GM13977 (cell line): ENCODE measurements around the gene FAM13B.

Experiments used
- DNase-seq: peaks from one replicate; pipeline ENCODE4 v3.0.0; 2012; ENCODE audit warnings: low spot score
- in situ Hi-C: fragments of 300-500 bp; cut with MboI; formaldehyde crosslinking; loops from one replicate; pipeline ENCODE4 v1.12.0; 2022; ENCODE audit warnings: low sequenced_read_pairs, low pct_unique_long_range_greater_than_20kb, mixed read lengths, inconsistent platforms; ENCODE audit not compliant: unreplicated experiment
- TF ChIP-seq, protein P1 (sequence below): IDR thresholded peaks from 2 replicates; pipeline ENCODE4 v1.5.1; 2012; ENCODE audit warnings: mild to moderate bottlenecking, control low read depth; ENCODE audit not compliant: insufficient read depth; ENCODE audit errors: extremely low read depth, missing control alignments

The FAM13B gene

DNA sequence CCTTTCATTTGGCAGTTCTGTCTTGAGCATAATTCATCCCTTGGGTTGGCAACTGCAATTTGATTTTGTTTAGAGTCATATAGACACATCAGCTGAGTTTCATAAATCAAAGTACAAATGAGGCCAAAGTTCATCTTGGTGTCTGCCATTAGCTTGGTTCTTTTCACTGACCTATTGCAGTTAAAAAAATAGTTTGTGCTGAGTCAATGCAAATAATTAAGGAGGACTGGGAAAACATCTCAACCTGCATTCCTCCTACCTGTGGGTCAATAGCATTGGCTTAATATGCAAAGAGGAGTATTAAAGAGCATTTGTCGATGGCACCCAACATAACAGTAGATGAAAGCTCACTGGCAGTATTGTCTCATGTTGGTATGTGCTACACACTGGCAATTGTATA is 142.0 kb downstream of the FAM13B start:
- in situ Hi-C loops = no loop called here
- DNase-seq = no peak
- TF ChIP-seq, protein P1, sequence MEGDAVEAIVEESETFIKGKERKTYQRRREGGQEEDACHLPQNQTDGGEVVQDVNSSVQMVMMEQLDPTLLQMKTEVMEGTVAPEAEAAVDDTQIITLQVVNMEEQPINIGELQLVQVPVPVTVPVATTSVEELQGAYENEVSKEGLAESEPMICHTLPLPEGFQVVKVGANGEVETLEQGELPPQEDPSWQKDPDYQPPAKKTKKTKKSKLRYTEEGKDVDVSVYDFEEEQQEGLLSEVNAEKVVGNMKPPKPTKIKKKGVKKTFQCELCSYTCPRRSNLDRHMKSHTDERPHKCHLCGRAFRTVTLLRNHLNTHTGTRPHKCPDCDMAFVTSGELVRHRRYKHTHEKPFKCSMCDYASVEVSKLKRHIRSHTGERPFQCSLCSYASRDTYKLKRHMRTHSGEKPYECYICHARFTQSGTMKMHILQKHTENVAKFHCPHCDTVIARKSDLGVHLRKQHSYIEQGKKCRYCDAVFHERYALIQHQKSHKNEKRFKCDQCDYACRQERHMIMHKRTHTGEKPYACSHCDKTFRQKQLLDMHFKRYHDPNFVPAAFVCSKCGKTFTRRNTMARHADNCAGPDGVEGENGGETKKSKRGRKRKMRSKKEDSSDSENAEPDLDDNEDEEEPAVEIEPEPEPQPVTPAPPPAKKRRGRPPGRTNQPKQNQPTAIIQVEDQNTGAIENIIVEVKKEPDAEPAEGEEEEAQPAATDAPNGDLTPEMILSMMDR = no peak

DNA sequence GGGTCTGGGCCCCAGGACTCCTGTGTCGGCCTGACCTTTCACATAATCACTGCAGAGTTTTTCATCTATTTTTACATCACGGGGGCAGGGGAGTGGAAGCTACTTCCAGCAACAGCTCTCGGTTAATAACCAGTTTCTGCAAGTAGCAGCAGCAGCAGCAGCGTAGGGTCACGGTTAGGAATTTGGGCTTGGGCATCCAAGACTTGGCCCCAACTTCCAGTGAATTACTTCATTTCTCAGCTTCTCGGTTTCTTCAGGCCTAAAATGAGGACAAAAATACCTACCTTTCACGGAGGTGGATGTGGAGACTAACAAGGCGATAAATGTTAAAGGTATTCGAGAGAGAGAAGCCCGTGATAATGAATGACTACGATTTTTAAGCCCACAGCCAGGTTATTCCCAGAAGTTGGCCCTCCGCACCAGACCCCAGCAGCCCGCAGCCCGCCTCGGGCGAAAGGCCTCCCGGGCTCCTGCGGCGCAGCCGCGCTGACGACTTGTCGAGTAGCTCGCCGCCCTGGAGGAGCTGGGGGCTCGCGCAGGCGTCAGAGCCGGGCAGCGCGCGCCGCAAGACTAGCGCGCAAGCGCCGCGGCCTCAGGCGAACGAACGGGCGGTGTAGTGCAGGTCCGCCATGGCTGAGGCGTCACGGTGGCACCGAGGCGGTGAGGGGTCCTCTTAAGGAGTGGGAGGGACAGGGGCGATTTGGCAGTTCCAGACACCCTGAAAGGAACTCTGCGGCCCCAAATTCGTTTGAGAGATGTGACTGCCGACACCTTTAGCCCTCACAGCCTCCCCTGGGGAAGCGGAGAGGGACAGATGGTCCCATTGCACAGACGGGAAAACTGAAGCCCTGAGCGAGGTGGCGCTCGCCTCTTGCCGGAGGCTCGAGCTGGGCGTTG is 143.8 kb downstream of the FAM13B start, which contains the start of gene PKD2L2:
Gene PKD2L2 (plus strand): TSS at position 595 of the 897 bp plus-strand sequence. CDS start 35 bp downstream, at position 630.
- TF ChIP-seq, protein P1 = peak; percentile 29
- in situ Hi-C loops = no loop called here
- DNase-seq = peak; percentile 80

DNA sequence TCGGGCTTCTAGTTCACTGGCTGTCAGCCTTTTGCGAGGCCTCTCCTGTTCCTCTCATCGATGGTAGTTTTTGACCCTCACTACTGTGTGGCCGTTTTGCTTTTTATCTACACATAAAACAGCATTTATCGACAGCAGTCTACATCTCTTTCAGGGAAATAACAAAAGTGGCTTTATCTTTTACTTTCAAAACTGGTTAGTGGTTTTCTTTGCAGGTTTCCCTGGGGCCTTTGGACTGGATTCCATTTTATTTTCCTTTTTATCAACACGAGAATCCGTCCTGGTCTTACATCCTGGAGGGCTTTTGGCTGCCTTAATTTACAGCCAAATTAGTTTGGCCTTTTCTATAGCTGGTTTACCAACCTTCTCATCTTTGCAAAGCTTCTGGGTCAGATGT is 144.4 kb downstream of the FAM13B start:
- DNase-seq = no peak
- in situ Hi-C loops = no loop called here
- TF ChIP-seq, protein P1 = no peak
